ENCODE results near the gene AOPEP.
A peak's percentile ranks its signal among the peaks of the same experiment; 100 is the strongest.

Gene AOPEP

GRCh38 chr9:94757158-94757557, 30.7 kb downstream of the AOPEP start:
- FAIRE-seq (no peak), DNase-seq (ENCODE audit: insufficient read length, low spot score) (no peak)

- FAIRE-seq: no peak
Measured at GRCh38 chr9:94758031-94758430, 31.5 kb downstream of the AOPEP start.

GRCh38 chr9:94758880-94759279, 32.4 kb downstream of the AOPEP start:
- DNase-seq (ENCODE audit: insufficient read length, low spot score): no peak
- FAIRE-seq: no peak

More at GRCh38 chr9:94758031-94758430, 31.5 kb downstream of the AOPEP start:
- DNase-seq (ENCODE audit: insufficient read length, low spot score): no peak

GRCh38 chr9:94760010-94760409, 33.5 kb downstream of the AOPEP start:
- no peak for FAIRE-seq
- no peak for DNase-seq (ENCODE audit: insufficient read length, low spot score)

- FAIRE-seq (no peak), DNase-seq (ENCODE audit: insufficient read length, low spot score) (no peak)
Measured at GRCh38 chr9:94760660-94761059, 34.2 kb downstream of the AOPEP start.

GRCh38 chr9:94761481-94761880, 35.0 kb downstream of the AOPEP start:
- peak; percentile 58 for FAIRE-seq
- no peak for DNase-seq (ENCODE audit: insufficient read length, low spot score)

GRCh38 chr9:94767331-94768072, 41.0 kb downstream of the AOPEP start:
- FAIRE-seq: no peak
- DNase-seq (ENCODE audit: insufficient read length, low spot score): no peak

GRCh38 chr9:94768766-94769165, 42.3 kb downstream of the AOPEP start:
- FAIRE-seq: no peak
- DNase-seq (ENCODE audit: insufficient read length, low spot score): no peak

- FAIRE-seq (no peak), DNase-seq (ENCODE audit: insufficient read length, low spot score) (no peak)
Measured at GRCh38 chr9:94770334-94770733, 43.8 kb downstream of the AOPEP start.

GRCh38 chr9:94771096-94771495, 44.6 kb downstream of the AOPEP start:
- DNase-seq (ENCODE audit: insufficient read length, low spot score): no peak
- no peak for FAIRE-seq

- FAIRE-seq (no peak), DNase-seq (ENCODE audit: insufficient read length, low spot score) (no peak)
Measured at GRCh38 chr9:94772144-94772543, 45.6 kb downstream of the AOPEP start.

- FAIRE-seq (no peak), DNase-seq (ENCODE audit: insufficient read length, low spot score) (no peak)
Measured at GRCh38 chr9:94772639-94773303, 46.3 kb downstream of the AOPEP start.

- no peak for FAIRE-seq
- DNase-seq (ENCODE audit: insufficient read length, low spot score): no peak
Measured at GRCh38 chr9:94773655-94774054, 47.2 kb downstream of the AOPEP start.

- DNase-seq (ENCODE audit: insufficient read length, low spot score) (no peak), FAIRE-seq (no peak)
Measured at GRCh38 chr9:94778013-94778412, 51.5 kb downstream of the AOPEP start.

- DNase-seq (ENCODE audit: insufficient read length, low spot score) (no peak), FAIRE-seq (no peak)
Measured at GRCh38 chr9:94779031-94779430, 52.5 kb downstream of the AOPEP start.

- DNase-seq (ENCODE audit: insufficient read length, low spot score): no peak
- no peak for FAIRE-seq
Measured at GRCh38 chr9:94779693-94780290, 53.3 kb downstream of the AOPEP start.

- FAIRE-seq: no peak
Measured at GRCh38 chr9:94780516-94780950, 54.0 kb downstream of the AOPEP start.

GRCh38 chr9:94782355-94783101, 56.0 kb downstream of the AOPEP start:
- DNase-seq (ENCODE audit: insufficient read length, low spot score) (no peak), FAIRE-seq (no peak)

More at GRCh38 chr9:94780516-94780950, 54.0 kb downstream of the AOPEP start:
- DNase-seq (ENCODE audit: insufficient read length, low spot score): no peak

GRCh38 chr9:94783102-94783682, 56.7 kb downstream of the AOPEP start:
- DNase-seq (ENCODE audit: insufficient read length, low spot score) (no peak), FAIRE-seq (no peak)

GRCh38 chr9:94783928-94784327, 57.4 kb downstream of the AOPEP start:
- no peak for FAIRE-seq
- no peak for DNase-seq (ENCODE audit: insufficient read length, low spot score)
